ENCODE data around the gene ARHGAP24. TPM values are rescaled to one million over a fixed set of nuclear protein-coding genes. Genes with fewer than 3 reads are reported as not detected.

Gene ARHGAP24
- total and polyA plus RNA-seq, 2 experiments from 2014 or later, result 0.21 to 0.36 TPM

GRCh38 chr4:85889314-85889713, 414.4 kb downstream of the ARHGAP24 start (continued):
- no peak for TF ChIP-seq REST (IDR thresholded peaks at IDR 0.05; ENCODE audit: unreplicated experiment)
- TF ChIP-seq CREB1 (CRISPR knock-in tag; IDR thresholded peaks at IDR 0.05; ENCODE audit: low read depth), result no peak
- no peak for TF ChIP-seq JUNB (IDR thresholded peaks at IDR 0.05; ENCODE audit: unreplicated experiment)
- TF ChIP-seq STAT1 (IDR thresholded peaks at IDR 0.05; ENCODE audit: unreplicated experiment), result no peak
- no peak for TF ChIP-seq ZNF114 (CRISPR knock-in tag; IDR thresholded peaks at IDR 0.05)

GRCh38 chr4:85895755-85896154, 420.8 kb downstream of the ARHGAP24 start:
- no peaks in the 10 kb centered on the region for H3K27me3 ChIP-seq (ENCODE audit: insufficient read depth)
- H3K9me3 Mint-ChIP-seq, result peaks cover 2% of the 10 kb centered on the region; the same call in 1 of the 3 replicates
- H3K27ac Mint-ChIP-seq, result no peak overlapping the region
- no peak overlapping the region for H3K27ac ChIP-seq (ENCODE audit: low read depth)
- H3K4me2 ChIP-seq, result no peak overlapping the region
- H3K4me1 ChIP-seq (ENCODE audit: insufficient read depth), result no peaks in the 10 kb centered on the region
- H3K4me3 ChIP-seq, result no peak overlapping the region
- ATAC-seq (no peak), DNase-seq (ENCODE audit: low spot score) (no peak)
- H3K36me3 ChIP-seq (ENCODE audit: insufficient read depth), result no peaks in the 10 kb centered on the region
- no peaks in the 10 kb centered on the region for H3F3A ChIP-seq (replicated peaks; ENCODE audit: low read depth)
- H3K36me3 Mint-ChIP-seq (ENCODE audit: low read depth), result no peaks in the 10 kb centered on the region
- TF ChIP-seq POLR2AphosphoS5 (IDR thresholded peaks at IDR 0.05; ENCODE audit: low read depth) (no peak), STAT1 (IDR thresholded peaks at IDR 0.05; ENCODE audit: unreplicated experiment) (no peak), CREB1 (CRISPR knock-in tag; IDR thresholded peaks at IDR 0.05; ENCODE audit: low read depth) (no peak)
- H3K9me2 ChIP-seq (ENCODE audit: insufficient read depth), result no peaks in the 10 kb centered on the region
- H3K4me1 Mint-ChIP-seq, result no peaks in the 10 kb centered on the region
- H3K4me3 Mint-ChIP-seq, result no peak overlapping the region
- H3K27me3 Mint-ChIP-seq (ENCODE audit: insufficient read depth, low read depth, poor library complexity), result no peaks in the 10 kb centered on the region
- no peaks in the 10 kb centered on the region for H3K79me2 ChIP-seq (replicated peaks; ENCODE audit: insufficient read depth)
- no peaks in the 10 kb centered on the region for H4K20me1 ChIP-seq (replicated peaks; ENCODE audit: insufficient read depth)
- H2AFZ ChIP-seq, result no peak overlapping the region

- ATAC-seq, result no peak
- Histone ChIP-seq H4K20me1 (replicated peaks; ENCODE audit: insufficient read depth) (no peaks in the 10 kb centered on the region), H3K27ac (ENCODE audit: low read depth) (no peak overlapping the region), H3K4me1 (ENCODE audit: insufficient read depth) (no peaks in the 10 kb centered on the region), H3K27me3 (ENCODE audit: insufficient read depth) (no peaks in the 10 kb centered on the region), H3K4me2 (no peak overlapping the region), H3F3A (replicated peaks; ENCODE audit: low read depth) (no peaks in the 10 kb centered on the region), H3K9me2 (ENCODE audit: insufficient read depth) (no peaks in the 10 kb centered on the region), H3K36me3 (ENCODE audit: insufficient read depth) (no peaks in the 10 kb centered on the region), H3K4me3 (no peak overlapping the region), H3K79me2 (replicated peaks; ENCODE audit: insufficient read depth) (no peaks in the 10 kb centered on the region), H2AFZ (no peak overlapping the region)
- DNase-seq (ENCODE audit: low spot score), result no peak
- Mint-ChIP-seq H3K36me3 (ENCODE audit: low read depth) (no peaks in the 10 kb centered on the region), H3K4me3 (no peak overlapping the region), H3K4me1 (no peaks in the 10 kb centered on the region), H3K9me3 (peaks cover 2% of the 10 kb centered on the region; the same call in 1 of the 3 replicates), H3K27ac (no peak overlapping the region), H3K27me3 (ENCODE audit: insufficient read depth, low read depth, poor library complexity) (no peaks in the 10 kb centered on the region)
- TF ChIP-seq ZNF462 (CRISPR knock-in tag; IDR thresholded peaks at IDR 0.05), result no peak
- TF ChIP-seq JUNB (IDR thresholded peaks at IDR 0.05; ENCODE audit: unreplicated experiment), result no peak
- no peak for TF ChIP-seq EZH2 (IDR thresholded peaks at IDR 0.05; ENCODE audit: low read depth, unreplicated experiment)
- TF ChIP-seq CREB1 (CRISPR knock-in tag; IDR thresholded peaks at IDR 0.05; ENCODE audit: low read depth), result no peak
- no peak for TF ChIP-seq ETS1 (IDR thresholded peaks at IDR 0.05)
- no peak for TF ChIP-seq POLR2AphosphoS5 (IDR thresholded peaks at IDR 0.05; ENCODE audit: low read depth)
These were observed 423.3 kb downstream of the ARHGAP24 start for GRCh38 chr4:85898231-85898630.
